GM12878 (cell line): ENCODE results near the gene CNTNAP2. TPM values are rescaled to one million over a fixed set of nuclear protein-coding genes. Genes with fewer than 3 reads are reported as not detected.

Source experiments
- ATAC-seq: fragments of 200-7000 bp; cut with Tn5 transposase; 3 replicates; pipeline ENCODE4 v1.9.1; 2020; ENCODE audit warnings: mild to moderate bottlenecking, moderate library complexity
- BruUV-seq: library from RNA; stranded (reverse); fragments of 400-500 nt; replicated peaks from 2 replicates; lab custom pipeline; 2021; lab: Mats Ljungman, UMichigan
- CTCF ChIA-PET: fragments of 300-600 bp; sonication (Branson Sonifier 250); formaldehyde crosslinking; extraction: SDS; loops from one replicate; lab custom pipeline; 2021; ENCODE audit warnings: inconsistent platforms; lab: Yijun Ruan, JAX
- POLR2A ChIA-PET: fragments of 350-600 bp; formaldehyde crosslinking; extraction: SDS; loops from one replicate; lab custom pipeline; 2021; ENCODE audit warnings: inconsistent platforms; lab: Charles Lee
- RAD21 ChIA-PET: fragments of 300-600 bp; sonication (Branson Sonifier 250); formaldehyde crosslinking; loops from one replicate; lab custom pipeline; 2023; ENCODE audit warnings: antibody characterized with exemption; ENCODE audit not compliant: unreplicated experiment; lab: Charles Lee
- SMC1A ChIA-PET: fragments of 300-600 bp; sonication (Branson Sonifier 250); formaldehyde crosslinking; loops from one replicate; lab custom pipeline; 2023; ENCODE audit not compliant: unreplicated experiment, uncharacterized antibody; lab: Charles Lee
- DNase-seq: peaks from one replicate; pipeline ENCODE4 v3.0.0-alpha.2; 2011; ENCODE audit warnings: low read depth, low spot score
- FAIRE-seq: peaks from 3 replicates; lab custom pipeline; 2011; peaks lifted over from hg19 to GRCh38; lab: Jason Lieb, UNC
- H2AFZ ChIP-seq: 2 replicates; pipeline ENCODE4 v1.6.0; 2011; ENCODE audit warnings: low read depth, low read length, control low read depth; ENCODE audit not compliant: control insufficient read depth
- H3K27ac ChIP-seq: 2 replicates; pipeline ENCODE4 v1.5.1; 2011; ENCODE audit warnings: control low read depth; ENCODE audit not compliant: control insufficient read depth, insufficient read depth
- H3K27me3 ChIP-seq, 2 experiments: replicated peaks in 1 of 2; 2 replicates each; pipeline versions ENCODE4 v1.6.0 to v1.6.1; 2011; ENCODE audit warnings: low read length in 1 of 2; ENCODE audit not compliant: control insufficient read depth in 2 of 2, insufficient read depth in 2 of 2
- H3K36me3 ChIP-seq, 2 experiments: 2 replicates each; pipeline ENCODE4 v1.5.1; 2011; ENCODE audit warnings: low read length in 1 of 2; ENCODE audit not compliant: control insufficient read depth in 2 of 2, insufficient read depth in 2 of 2
- H3K4me1 ChIP-seq: 2 replicates; pipeline ENCODE4 v1.6.1; 2011; ENCODE audit warnings: mild to moderate bottlenecking, low read length, moderate library complexity, mixed read lengths; ENCODE audit not compliant: control insufficient read depth, insufficient read depth
- H3K4me2 ChIP-seq: 2 replicates; pipeline ENCODE4 v1.6.0; 2011; ENCODE audit warnings: control low read depth; ENCODE audit not compliant: control insufficient read depth, insufficient read depth
- H3K4me3 ChIP-seq: fragments of 200-600 bp; sonication (generic); 2 replicates; pipeline ENCODE4 v1.5.1; 2016
- H3K79me2 ChIP-seq: 2 replicates; pipeline ENCODE4 v1.6.0; 2011; ENCODE audit warnings: low read length; ENCODE audit not compliant: control insufficient read depth, insufficient read depth
- H3K9ac ChIP-seq: 2 replicates; pipeline ENCODE4 v1.8.0; 2011; ENCODE audit warnings: low read length, control low read depth, mixed read lengths; ENCODE audit not compliant: control insufficient read depth, insufficient read depth
- H3K9me3 ChIP-seq: replicated peaks from 3 replicates; pipeline ENCODE4 v1.5.1; 2011; ENCODE audit warnings: mild to moderate bottlenecking, low read length; ENCODE audit not compliant: control insufficient read depth, insufficient read depth
- H4K20me1 ChIP-seq: 2 replicates; pipeline ENCODE4 v1.6.0; 2011; ENCODE audit not compliant: control insufficient read depth, insufficient read depth
- BRCA1 ChIP-seq: IDR thresholded peaks from 2 replicates; pipeline ENCODE4 v1.6.1; 2011; ENCODE audit warnings: low read depth, low read length, improper control_type of control experiment
- EGR1 ChIP-seq, 2 experiments: IDR thresholded peaks; 1 replicate in 1 of 2; 2 replicates in 1 of 2; pipeline ENCODE4 v1.6.1; 2011 to 2012; ENCODE audit warnings: low read depth in 2 of 2, low read length in 2 of 2, borderline replicate concordance in 1 of 2, mild to moderate bottlenecking in 1 of 2, moderate library complexity in 1 of 2
- IKZF2 ChIP-seq, 2 experiments: fragments of 450-650 bp; IDR thresholded peaks; 2 replicates each; pipeline ENCODE4 v1.6.1; 2017; ENCODE audit warnings: mild to moderate bottlenecking in 2 of 2, moderate library complexity in 2 of 2
- MAX ChIP-seq: IDR thresholded peaks from 2 replicates; pipeline ENCODE4 v1.6.1; 2012; ENCODE audit warnings: low read depth, low read length, improper control_type of control experiment
- NRF1 ChIP-seq: conservative IDR thresholded peaks from 2 replicates; pipeline ENCODE4 v1.6.1; 2011; ENCODE audit warnings: mild to moderate bottlenecking, low read depth, low read length, improper control_type of control experiment
- RAD21 ChIP-seq: IDR thresholded peaks from 2 replicates; pipeline ENCODE4 v1.6.1; 2011; ENCODE audit warnings: mild to moderate bottlenecking, low read depth, low read length, moderate library complexity; ENCODE audit not compliant: insufficient read depth
- REST ChIP-seq: IDR thresholded peaks from 2 replicates; pipeline ENCODE4 v1.6.1; 2012; ENCODE audit warnings: mild to moderate bottlenecking, low read depth, low read length
- SKIL ChIP-seq: fragments of 450-650 bp; IDR thresholded peaks from 2 replicates; pipeline ENCODE4 v1.6.1; 2017; ENCODE audit warnings: mild to moderate bottlenecking, low read depth, inconsistent platforms; ENCODE audit not compliant: poor library complexity, severe bottlenecking
- TAF1 ChIP-seq: IDR thresholded peaks from 2 replicates; pipeline ENCODE4 v1.6.1; 2011; ENCODE audit warnings: mild to moderate bottlenecking, low read depth, low read length, borderline replicate concordance
- TARDBP ChIP-seq: IDR thresholded peaks from 2 replicates; pipeline ENCODE4 v1.6.1; 2016; ENCODE audit warnings: borderline replicate concordance
- ZBTB4 ChIP-seq: fragments of 450-650 bp; formaldehyde crosslinking; IDR thresholded peaks from 2 replicates; pipeline ENCODE4 v1.4.0; 2022; ENCODE audit warnings: mild to moderate bottlenecking, moderate library complexity
- WGBS: methylation state at CpG from one replicate; pipeline ENCODE4 v1.1.6; 2016; ENCODE audit warnings: low lambda C conversion rate; ENCODE audit not compliant: insufficient replicate concordance, insufficient coverage; ENCODE audit errors: missing lambda C conversion rate; 5-methylcytosine and 5-hydroxymethylcytosine counted together
- in situ Hi-C: fragments of 300-500 bp; cut with MboI; formaldehyde crosslinking; loops from 9 replicates; pipeline ENCODE4 v1.14.3; 2018; ENCODE audit warnings: mixed read lengths
- intact Hi-C: fragments of 100-400 bp; cut with micrococcal nuclease; formaldehyde crosslinking; loops from one replicate; pipeline ENCODE4 v1.14.2; 2022; ENCODE audit not compliant: unreplicated experiment
- polyA plus RNA-seq, 11 experiments: library from polyadenylated mRNA; depleted of rRNA in 4 of 11; unstranded in 6 of 11; stranded (reverse) in 5 of 11; fragments of >200 nt; fragmentation: Nextera tagmentation in 4 of 11; fragmentation: Illumina TruSeq in 1 of 11; extraction: Ambion mirVana in 4 of 11; extraction: Trizol in 1 of 11; gene quantifications; 1 replicate in 1 of 11; 2 replicates in 10 of 11; pipeline versions ENCODE4 v1.2.1 to v1.2.3, GENCODE V29; 2011 to 2016; ENCODE audit warnings: inconsistent platforms in 2 of 11, missing spikeins in 2 of 11, low read depth in 1 of 11
- total RNA-seq, 4 experiments: library from RNA; depleted of rRNA in 3 of 4; stranded (reverse); fragments of >200 nt in 3 of 4; fragmentation: Illumina TruSeq in 1 of 4; extraction: Trizol in 1 of 4; gene quantifications; 2 replicates each; pipeline versions ENCODE4 v1.2.1 to v1.2.3, GENCODE V29; 2013 to 2021

Gene CNTNAP2
- total and polyA plus RNA-seq, 10 of the 15 experiments (the other 5 are each of a cell fraction or from before 2014, with no cell fraction given), result 0.03 to 0.08 (median 0.03) TPM; not detected in 7

- Histone ChIP-seq H2AFZ (no peak overlapping the region), H3K27ac (no peak overlapping the region), H3K9ac (no peak overlapping the region), H3K36me3 (no peaks in the 10 kb centered on the region), H3K4me1 (no peaks in the 10 kb centered on the region), H3K27me3 (no peaks in the 10 kb centered on the region), H3K79me2 (no peaks in the 10 kb centered on the region), H3K9me3 (no peaks in the 10 kb centered on the region), H4K20me1 (no peaks in the 10 kb centered on the region), H3K4me2 (no peak overlapping the region), H3K4me3 (no peak overlapping the region)
- intact Hi-C loops, result no loop called here
- 12% methylated on average over 1 of the region's 1 CpG for WGBS
- DNase-seq, result no peak
- ChIA-PET SMC1A (no interaction called here), RAD21 (no interaction called here), CTCF (no interaction called here), POLR2A (no interaction called here)
- in situ Hi-C loops, result no loop called here
- no peak for FAIRE-seq
- ATAC-seq, result no peak
- BruUV-seq, result no TSS peak
- TF ChIP-seq NRF1, result no peak
- TF ChIP-seq EGR1 (IDR thresholded peaks at IDR 0.05; ENCODE audit: borderline replicate concordance in 1 of 2, low read depth in 2 of 2, low read length in 2 of 2), result no peak
- no peak for TF ChIP-seq REST
- no peak for TF ChIP-seq TAF1
- no peak for TF ChIP-seq BRCA1
- no peak for TF ChIP-seq RAD21
- TF ChIP-seq IKZF2 (IDR thresholded peaks at IDR 0.05), result no peak
- TF ChIP-seq SKIL, result no peak
- TF ChIP-seq MAX, result no peak
- TF ChIP-seq TARDBP, result no peak
- TF ChIP-seq ZBTB4 (CRISPR knock-in tag), result no peak
Measured at GRCh38 chr7:147207988-147208387, 1091.4 kb downstream of the CNTNAP2 start.
